Stimulated activated CD8-positive, alpha-beta memory T cell treated with anti-CD3 and anti-CD28 coated beads, Interleukin-4, amount 100 ng/mL, for 48 hours (primary cell): ENCODE data around the gene COL11A2.
"Not testable (repeated sequence)": the region's sequence is repeated elsewhere in the genome, so short reads cannot be mapped to it uniquely, and the experiment has no call there.

Experiments used
- DNase-seq: peaks from one replicate; pipeline ENCODE4 v3.0.0-alpha.2; 2020

Gene COL11A2

GRCh38 chr6:33192105-33192646, at the start of gene COL11A2:
Gene COL11A2 (minus strand): TSS chr6:33192467. CDS start chr6:33192240, 227 bp downstream.
- DNase-seq: no peak

DNA sequence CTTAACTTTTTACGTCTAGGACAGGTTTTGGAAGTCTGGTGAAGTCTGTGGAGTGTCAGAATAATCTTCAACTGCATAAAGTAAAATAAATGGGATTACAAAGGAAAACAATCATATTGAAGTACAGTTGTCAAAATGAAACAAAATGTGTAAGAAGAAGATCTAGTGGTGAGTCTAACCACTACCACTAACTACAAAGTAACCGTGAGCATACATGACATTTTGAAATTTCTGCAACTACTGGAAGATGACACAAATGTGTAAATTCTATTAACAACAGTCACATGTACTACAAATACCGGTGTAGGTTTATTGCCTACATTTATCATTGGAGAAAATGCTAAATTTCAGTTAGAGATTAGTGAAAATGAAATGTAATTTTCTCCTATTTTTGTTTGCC, 49.7 kb upstream of the COL11A2 start:
- DNase-seq: no peak

DNA sequence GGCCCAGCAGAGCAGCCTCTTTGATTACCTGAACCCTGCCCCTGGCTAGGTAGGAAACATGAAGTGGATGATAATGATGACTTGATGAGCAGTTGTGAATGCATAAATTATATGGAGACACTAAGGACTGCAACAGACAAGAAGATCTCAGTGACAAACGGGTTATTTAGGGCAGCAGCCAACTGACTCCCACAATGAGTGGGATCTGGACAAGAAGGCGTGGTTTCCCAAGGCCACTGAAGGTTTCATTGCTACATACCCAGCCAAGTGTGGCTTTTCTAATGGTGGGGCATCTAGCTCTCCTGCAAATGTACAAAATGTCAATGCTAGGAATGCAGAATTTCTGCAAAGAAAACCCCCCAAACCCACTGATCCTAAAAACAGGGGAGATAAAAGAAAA, 45.5 kb upstream of the COL11A2 start:
- DNase-seq: peak; percentile 4

DNA sequence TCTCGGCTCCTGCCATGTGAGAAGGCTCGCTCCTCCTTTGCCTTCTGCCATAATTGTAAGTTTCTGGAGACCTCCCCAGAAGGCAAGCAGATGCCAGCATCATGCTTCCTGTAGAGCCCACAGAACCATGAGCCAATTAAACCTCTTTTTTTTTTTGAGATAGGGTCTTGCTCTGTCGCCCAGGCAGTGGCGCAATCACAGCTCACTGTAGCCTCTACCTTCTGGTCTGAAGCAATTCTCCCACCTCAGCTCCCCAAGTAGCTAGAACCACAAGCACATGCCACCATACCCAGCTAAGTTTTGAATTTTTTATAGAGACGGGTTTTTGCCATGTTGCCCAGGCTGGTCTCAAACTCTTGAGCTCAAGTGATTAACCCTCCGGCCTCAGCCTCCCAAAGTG, 44.6 kb upstream of the COL11A2 start:
- peak; percentile 5 for DNase-seq

DNA sequence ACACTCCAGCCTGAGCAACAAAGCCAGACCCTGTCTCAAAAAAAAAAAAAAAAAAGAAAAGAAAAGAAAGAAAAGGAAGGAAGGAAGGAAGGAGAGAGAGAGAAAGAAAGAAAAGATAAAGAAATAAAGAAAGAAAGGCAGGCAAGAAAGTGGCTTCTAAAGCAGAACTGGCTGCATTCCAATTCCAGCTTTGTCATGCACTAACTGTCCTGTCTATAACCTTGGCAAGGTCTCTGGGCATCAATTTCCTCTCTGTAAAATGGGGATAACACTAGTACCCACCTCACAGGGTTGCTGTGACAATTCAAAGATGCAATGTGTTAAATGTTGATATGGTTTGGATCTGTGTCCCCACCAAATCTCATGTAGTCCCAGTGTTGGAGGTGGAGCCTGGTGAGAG, 44.1 kb upstream of the COL11A2 start:
- DNase-seq: no peak

- no peak for DNase-seq
Measured at GRCh38 chr6:33235221-33235634, 43.0 kb upstream of the COL11A2 start.

GRCh38 chr6:33226503-33227120, 34.3 kb upstream of the COL11A2 start:
- not testable (repeated sequence) for DNase-seq

DNA sequence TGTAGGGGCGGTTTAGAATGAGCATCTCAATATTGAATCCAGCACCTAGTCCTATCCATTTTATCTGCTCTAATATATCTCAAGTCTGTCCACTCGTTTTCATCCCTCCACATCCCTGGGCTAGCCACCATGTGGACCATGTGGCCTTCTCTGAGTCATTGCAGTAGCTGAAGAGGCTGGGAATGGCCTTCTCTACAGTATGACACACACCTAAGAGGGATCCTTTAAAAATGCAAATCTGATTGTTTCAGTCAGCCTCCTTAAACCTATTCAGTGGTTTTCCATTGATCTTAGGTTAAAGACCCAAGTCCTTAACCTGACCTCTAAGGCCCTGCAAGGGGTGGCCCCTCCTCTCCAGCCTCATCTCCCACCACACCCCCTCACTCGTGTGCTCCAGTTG, 25.4 kb upstream of the COL11A2 start:
- no peak for DNase-seq

GRCh38 chr6:33217246-33217645, 25.0 kb upstream of the COL11A2 start:
- no peak for DNase-seq

DNA sequence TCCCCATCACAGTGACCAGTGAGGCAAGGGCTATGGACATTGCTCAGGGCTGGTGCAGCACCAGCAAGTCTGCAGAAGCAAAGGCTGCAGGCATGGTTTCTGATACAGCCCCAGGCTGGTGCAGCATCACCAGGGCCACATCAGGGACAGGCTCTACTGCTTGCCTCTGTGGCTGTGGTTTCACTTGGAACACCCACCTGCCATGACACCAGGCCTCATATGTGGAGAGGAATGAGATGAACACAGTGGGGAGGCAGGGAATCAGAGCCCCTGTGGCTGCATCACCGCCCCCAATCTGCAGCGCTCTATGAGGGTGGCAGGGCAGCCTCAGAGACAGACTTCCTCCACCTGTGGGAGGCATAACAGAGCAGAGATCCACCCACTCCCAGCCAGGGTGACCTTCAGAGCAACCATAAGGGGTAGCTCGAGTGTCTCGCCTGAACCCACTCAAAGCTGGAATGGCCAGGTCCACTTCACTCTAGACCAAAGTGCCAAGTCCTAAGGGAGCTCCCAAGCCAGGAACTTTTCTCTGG, 23.9 kb upstream of the COL11A2 start:
- no peak for DNase-seq

DNA sequence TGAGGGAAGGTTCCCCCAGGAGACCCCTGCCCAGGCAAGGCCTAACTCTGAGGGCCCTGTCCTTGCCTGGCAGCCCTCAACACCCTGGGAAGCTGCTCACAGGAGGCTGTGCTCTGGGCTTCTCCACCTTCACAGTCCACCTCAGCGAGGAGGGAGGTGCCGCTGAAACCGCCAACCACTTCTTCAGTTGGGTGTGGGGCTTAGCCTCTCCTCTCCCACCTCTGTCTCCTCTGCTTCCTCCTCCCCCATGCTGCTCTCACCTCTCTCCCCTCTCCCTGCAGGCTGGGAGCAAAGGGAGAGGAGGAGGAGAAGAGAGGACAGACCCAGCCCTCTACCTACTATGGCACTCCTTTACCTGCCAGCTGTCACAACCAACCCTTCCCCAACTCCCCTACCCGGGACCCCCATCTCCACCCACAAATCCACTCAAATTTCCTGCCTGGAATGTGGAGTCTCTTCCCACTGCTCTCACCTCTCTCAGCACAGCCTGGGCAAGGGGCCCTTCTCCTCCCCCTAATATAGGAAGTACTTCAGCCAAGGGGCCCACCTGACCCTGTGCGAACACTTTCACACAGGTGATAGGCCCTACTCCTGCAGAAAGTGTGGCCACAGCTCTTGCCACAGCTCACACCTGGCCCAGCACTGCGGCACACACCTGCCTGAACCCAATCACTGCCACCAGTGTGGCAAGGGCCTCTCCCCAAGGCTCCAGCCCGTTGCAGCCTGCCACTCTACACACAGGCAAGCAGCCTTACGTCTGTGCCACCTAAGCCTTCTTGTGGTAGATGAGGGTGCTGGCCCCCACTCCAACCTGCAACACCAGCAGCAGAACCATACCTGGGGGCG, 23.2 kb upstream of the COL11A2 start:
- no peak for DNase-seq

DNA sequence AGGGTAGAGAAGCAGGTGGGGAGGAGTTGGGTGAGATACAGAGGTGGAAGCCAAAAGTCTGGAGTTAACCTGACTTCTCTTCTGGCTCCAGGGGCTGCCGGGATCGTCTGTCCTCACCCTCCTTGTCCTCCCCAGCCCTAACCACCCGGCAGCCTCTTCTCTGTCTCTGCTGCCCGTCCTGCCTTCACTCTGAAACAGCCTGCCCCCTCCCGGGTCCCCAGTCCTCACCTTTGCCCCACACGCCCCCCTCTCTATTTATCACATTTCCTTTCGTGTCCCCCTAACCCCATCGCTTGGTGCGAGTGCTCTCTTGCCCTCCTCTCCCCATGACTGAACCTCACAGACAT, 21.7 kb upstream of the COL11A2 start:
- DNase-seq: no peak

GRCh38 chr6:33213166-33213988, 21.1 kb upstream of the COL11A2 start:
- DNase-seq: no peak

- DNase-seq: no peak
Measured at GRCh38 chr6:33212857-33213165, 20.5 kb upstream of the COL11A2 start.

DNA sequence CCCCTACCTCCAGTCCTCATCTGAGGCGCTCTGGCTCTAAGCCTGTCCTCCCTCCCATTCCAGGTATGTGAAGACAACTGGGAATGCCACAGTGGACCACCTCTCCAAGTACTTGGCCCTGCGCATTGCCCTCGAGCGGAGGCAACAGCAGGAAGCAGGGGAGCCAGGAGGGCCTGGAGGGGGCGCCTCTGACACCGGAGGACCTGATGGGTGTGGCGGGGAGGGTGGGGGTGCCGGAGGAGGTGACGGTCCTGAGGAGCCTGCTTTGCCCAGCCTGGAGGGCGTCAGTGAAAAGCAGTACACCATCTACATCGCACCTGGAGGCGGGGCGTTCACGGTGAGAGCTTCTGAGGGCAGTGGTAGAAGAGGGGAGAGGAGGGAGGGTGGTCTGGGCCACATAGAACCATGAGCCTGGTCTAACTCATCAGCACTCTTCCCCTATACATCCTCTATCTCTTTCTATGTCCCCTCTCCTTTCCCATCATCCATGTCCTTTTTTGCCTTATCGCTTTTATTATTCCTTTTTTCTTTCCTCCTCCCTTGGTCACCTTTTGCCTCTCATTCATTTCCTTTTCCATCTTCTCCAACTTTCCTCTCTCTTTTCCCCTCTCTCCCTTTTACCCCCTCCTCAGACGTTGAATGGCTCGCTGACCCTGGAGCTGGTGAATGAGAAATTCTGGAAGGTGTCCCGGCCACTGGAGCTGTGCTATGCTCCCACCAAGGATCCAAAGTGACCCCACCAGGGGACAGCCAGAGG, 19.6 kb upstream of the COL11A2 start:
- DNase-seq: no peak

DNA sequence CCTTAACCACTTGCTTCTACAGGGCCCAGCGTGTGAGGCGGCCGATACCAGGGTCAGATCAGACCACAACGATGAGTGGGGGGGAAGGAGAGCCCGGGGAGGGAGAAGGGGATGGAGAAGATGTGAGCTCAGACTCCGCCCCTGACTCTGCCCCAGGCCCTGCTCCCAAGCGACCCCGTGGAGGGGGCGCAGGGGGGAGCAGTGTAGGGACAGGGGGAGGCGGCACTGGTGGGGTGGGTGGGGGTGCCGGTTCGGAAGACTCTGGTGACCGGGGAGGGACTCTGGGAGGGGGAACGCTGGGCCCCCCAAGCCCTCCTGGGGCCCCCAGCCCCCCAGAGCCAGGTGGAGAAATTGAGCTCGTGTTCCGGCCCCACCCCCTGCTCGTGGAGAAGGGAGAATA, 18.9 kb upstream of the COL11A2 start:
- no peak for DNase-seq

- no peak for DNase-seq
Measured at GRCh38 chr6:33209856-33210255, 17.6 kb upstream of the COL11A2 start.

DNA sequence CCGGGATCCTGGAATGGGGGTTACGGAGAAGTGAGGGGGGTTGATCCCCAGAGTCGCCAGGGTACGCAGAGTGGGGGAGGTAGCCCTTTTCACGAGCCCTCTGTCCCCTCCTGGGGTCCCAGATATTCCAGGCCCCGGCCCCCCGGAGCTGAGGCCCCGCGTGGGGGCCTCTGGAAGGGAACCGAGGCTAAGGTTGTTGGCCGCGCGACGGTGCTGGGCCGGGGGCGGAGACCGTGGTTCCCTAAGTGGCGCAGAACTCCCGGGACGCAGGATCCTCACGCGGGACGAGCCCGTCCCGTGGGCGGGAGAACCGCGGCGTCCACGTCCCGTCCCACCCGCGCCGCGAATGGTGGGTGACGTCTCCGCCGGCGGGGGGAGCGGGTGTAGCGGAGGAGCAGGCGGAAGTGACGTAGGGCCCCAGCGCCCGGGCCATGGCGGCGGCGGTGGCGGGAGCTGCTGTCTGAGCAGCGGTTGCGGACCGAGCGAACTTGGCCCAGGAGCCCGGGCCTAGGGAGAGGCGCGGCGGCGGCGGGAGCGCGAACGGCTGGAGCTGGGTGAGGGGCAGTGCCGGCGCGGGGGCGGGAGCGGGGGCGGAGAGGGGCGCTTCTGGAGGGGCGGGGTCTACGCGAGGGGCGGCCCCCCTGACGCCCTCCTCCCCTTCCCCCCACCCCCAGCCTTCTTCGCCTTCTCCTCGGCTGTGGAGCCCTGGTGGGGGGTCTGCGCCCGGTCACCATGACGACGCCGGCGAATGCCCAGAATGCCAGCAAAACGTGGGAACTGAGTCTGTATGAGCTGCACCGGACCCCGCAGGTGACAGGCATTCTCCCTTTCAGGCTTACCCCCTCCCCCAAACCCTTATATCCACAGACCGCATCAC, 16.1 kb upstream of the COL11A2 start, which contains the start of gene RING1:
TSS of gene RING1 (plus strand) at position 410 of the 877 bp plus-strand sequence. CDS start at position 733, 323 bp downstream.
- DNase-seq: peak; percentile 88

DNA sequence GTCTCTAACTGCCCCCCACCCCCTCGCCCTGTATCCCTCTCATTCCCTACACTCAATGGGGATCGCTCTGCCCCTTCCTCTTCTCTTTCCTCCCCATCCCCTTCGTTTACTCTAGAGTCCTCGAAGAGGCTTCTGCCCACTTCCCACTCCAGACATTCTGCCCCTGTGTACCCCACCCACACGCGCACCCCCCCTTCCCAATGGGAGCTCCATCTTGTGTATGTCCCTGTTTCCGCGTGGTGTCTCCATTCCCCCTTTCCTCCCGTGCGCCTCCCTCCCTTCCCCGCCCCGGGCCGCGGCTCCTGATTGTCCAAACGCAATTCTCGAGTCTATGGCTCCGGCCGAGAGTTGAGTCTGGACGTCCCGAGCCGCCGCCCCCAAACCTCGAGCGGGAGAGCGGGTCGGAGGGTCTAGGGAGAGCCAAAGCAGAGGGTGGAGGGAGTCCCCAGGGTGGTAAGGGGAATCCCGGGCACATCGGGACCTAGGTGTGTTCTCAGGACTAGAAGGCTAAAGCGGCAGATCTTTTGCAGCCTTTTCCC, 15.4 kb upstream of the COL11A2 start:
- DNase-seq: no peak

- no peak for DNase-seq
Measured at GRCh38 chr6:33206864-33207551, 14.7 kb upstream of the COL11A2 start.
